RWPE1 (cell line): ENCODE data around the gene SHISA6.

Experiments used
- CTCF ChIA-PET: fragments of 350-600 bp; sonication (Branson Sonifier 250); formaldehyde crosslinking; extraction: SDS; loops from one replicate; lab custom pipeline; 2021; lab: Yijun Ruan, JAX
- POLR2A ChIA-PET: fragments of 400-600 bp; formaldehyde crosslinking; extraction: SDS; loops from one replicate; lab custom pipeline; 2020; ENCODE audit warnings: antibody characterized with exemption; ENCODE audit not compliant: low non-redundant PET; lab: Yijun Ruan, JAX
- DNase-seq: peaks from one replicate; pipeline ENCODE4 v3.0.0; 2012; ENCODE audit warnings: low spot score
- H3K27ac ChIP-seq: fragments of 450-650 bp; 2 replicates; pipeline ENCODE4 v1.5.1; 2017
- TF ChIP-seq, protein P1 (sequence below): fragments of 450-650 bp; conservative IDR thresholded peaks from 2 replicates; pipeline ENCODE4 v1.5.1; 2017; ENCODE audit warnings: low read depth, mild to moderate bottlenecking

The SHISA6 gene

DNA sequence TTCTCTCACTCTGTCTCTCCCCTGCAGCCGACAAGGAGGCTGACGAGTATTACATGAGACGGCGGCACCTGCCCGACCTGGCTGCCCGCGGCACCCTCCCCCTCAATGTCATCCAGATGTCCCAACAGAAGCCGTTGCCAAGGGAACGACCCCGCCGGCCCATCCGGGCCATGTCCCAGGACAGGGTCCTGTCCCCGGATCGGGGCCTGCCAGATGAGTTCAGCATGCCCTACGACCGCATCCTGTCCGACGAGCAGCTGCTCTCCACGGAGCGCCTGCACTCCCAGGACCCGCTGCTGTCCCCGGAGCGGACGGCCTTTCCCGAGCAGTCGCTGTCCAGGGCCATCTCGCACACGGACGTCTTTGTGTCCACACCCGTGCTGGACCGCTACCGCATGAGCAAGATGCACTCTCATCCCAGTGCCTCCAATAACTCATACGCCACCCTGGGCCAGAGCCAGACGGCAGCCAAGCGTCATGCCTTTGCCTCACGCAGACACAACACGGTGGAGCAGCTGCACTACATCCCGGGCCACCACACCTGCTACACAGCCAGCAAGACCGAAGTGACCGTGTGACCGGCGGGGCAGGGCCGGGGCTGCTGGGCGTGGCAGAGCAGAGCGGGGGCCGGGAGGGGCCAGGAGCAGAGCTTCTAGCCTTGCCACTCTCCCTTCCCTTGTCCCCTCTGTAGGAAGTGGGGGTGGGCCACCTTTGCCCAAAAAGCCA lies 316.9 kb downstream of the SHISA6 start:
- ChIA-PET POLR2A (interaction anchor here (1.2 kb wide), 1 partner anchor 24 kb away, joined by 3 read pairs; no protein-coding TSS in a partner anchor), CTCF (no interaction called here)
- DNase-seq, result no peak
- no peak overlapping the region for H3K27ac ChIP-seq
- TF ChIP-seq, protein P1, sequence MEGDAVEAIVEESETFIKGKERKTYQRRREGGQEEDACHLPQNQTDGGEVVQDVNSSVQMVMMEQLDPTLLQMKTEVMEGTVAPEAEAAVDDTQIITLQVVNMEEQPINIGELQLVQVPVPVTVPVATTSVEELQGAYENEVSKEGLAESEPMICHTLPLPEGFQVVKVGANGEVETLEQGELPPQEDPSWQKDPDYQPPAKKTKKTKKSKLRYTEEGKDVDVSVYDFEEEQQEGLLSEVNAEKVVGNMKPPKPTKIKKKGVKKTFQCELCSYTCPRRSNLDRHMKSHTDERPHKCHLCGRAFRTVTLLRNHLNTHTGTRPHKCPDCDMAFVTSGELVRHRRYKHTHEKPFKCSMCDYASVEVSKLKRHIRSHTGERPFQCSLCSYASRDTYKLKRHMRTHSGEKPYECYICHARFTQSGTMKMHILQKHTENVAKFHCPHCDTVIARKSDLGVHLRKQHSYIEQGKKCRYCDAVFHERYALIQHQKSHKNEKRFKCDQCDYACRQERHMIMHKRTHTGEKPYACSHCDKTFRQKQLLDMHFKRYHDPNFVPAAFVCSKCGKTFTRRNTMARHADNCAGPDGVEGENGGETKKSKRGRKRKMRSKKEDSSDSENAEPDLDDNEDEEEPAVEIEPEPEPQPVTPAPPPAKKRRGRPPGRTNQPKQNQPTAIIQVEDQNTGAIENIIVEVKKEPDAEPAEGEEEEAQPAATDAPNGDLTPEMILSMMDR, result no peak

- CTCF ChIA-PET, result interaction anchor here (0.6 kb wide), 1 partner anchor 8 kb away, joined by 3 read pairs; no protein-coding TSS in a partner anchor
Measured at GRCh38 chr17:11558681-11559234, 317.7 kb downstream of the SHISA6 start.

DNA sequence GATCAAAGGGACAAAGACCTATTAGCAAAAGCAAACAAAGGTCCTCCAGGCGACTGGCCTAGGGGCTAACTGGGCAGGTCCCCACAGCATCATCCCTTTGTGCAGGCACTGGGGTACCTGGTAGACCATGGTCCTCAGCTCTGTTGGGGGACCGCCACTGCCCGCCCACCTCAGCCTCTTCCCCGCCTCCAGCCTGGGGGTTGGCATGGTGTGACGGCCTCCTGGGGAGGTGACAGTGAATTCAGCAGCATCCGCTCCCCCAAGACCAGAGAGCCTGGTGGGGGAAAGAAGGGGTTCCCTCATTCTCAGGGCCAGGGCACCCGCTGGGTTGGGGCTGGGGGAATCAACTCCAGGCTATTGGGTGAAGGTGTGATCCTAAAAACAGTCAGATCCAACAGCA lies 318.6 kb downstream of the SHISA6 start:
- H3K27ac ChIP-seq, result no peak overlapping the region
- DNase-seq, result no peak
- POLR2A ChIA-PET, result no interaction called here
- CTCF ChIA-PET, result no interaction called here
- TF ChIP-seq, protein P1, result no peak

More at GRCh38 chr17:11558681-11559234, 317.7 kb downstream of the SHISA6 start:
- POLR2A ChIA-PET, result interaction anchor here (1.2 kb wide), 1 partner anchor 23 kb away, joined by 3 read pairs; no protein-coding TSS in a partner anchor
- TF ChIP-seq, protein P1, result no peak
- no peak for DNase-seq
- H3K27ac ChIP-seq, result no peak overlapping the region

GRCh38 chr17:11561281-11561680 lies 320.3 kb downstream of the SHISA6 start:
- no peak overlapping the region for H3K27ac ChIP-seq
- POLR2A ChIA-PET, result no interaction called here
- no peak for DNase-seq
- TF ChIP-seq, protein P1, result no peak
- CTCF ChIA-PET, result no interaction called here

GRCh38 chr17:11561702-11562101 lies 320.7 kb downstream of the SHISA6 start:
- ChIA-PET POLR2A (no interaction called here), CTCF (interaction anchor here (0.7 kb wide), 1 partner anchor 716 kb away, joined by 3 read pairs; no protein-coding TSS in a partner anchor)
- H3K27ac ChIP-seq, result no peak overlapping the region
- TF ChIP-seq, protein P1, result no peak
- no peak for DNase-seq

DNA sequence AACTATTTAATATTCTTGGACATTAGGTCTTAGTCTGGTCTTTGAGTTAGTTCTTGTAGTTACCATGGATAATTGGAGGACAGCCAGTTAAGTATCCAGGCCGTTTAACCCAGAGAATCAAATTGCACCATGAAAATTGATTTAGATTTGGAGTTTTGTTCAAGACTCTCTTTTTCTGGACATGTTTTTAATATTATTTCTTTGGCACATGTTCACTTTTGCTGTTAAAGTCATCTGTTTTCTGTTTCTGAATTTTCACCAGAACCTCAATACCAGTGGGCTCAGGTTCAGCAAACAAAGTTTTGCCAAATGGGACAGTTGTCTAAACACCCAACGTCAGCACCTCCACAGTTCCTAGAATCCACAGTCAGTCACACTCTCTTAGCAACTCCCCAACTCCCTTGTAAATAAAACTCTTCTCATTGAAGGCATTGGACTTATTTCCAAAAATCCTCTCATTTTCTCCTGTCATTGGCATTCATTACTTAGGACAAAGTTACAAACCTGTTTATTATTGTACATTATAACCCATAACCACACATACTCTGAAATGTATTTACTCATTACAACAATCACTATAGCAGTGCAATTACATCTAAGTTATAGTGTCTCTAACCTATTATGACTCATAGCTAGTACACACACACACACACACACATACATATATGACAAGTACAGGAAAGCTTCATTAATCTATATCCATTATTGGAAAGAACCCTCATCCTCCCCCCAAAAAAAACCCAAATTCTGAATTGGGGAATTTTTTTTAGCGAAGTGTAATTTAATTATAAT lies 323.8 kb downstream of the SHISA6 start:
- TF ChIP-seq, protein P1, result no peak
- DNase-seq, result no peak
- no peak overlapping the region for H3K27ac ChIP-seq
- CTCF ChIA-PET, result no interaction called here
- POLR2A ChIA-PET, result no interaction called here
